Hepatic stellate cell (primary cell): ENCODE data around the gene HIVEP3.

Experiments used
- DNase-seq: peaks from one replicate; pipeline ENCODE4 v3.0.0; 2011; ENCODE audit warnings: low spot score

Gene HIVEP3

DNA sequence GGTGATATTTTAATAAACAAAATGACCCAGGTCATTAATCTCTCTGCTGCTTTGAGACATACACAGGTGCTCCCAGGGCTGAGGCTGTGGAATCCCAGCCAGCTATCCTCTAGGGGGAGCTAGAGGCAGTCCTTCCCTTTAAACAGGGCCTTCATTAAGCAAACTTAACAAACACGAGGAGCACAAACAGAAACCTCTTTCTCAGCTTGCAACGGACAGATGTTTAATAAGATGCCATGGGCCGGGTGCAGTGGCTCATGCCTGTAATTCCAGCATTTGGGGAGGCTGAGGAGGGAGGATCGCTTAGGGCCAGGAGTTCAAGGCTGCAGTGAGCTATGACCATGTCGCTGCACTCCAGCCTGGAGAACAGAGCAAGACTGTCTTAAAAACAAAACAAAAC is 106.7 kb downstream of the HIVEP3 start:
- DNase-seq = peak; percentile 60

DNA sequence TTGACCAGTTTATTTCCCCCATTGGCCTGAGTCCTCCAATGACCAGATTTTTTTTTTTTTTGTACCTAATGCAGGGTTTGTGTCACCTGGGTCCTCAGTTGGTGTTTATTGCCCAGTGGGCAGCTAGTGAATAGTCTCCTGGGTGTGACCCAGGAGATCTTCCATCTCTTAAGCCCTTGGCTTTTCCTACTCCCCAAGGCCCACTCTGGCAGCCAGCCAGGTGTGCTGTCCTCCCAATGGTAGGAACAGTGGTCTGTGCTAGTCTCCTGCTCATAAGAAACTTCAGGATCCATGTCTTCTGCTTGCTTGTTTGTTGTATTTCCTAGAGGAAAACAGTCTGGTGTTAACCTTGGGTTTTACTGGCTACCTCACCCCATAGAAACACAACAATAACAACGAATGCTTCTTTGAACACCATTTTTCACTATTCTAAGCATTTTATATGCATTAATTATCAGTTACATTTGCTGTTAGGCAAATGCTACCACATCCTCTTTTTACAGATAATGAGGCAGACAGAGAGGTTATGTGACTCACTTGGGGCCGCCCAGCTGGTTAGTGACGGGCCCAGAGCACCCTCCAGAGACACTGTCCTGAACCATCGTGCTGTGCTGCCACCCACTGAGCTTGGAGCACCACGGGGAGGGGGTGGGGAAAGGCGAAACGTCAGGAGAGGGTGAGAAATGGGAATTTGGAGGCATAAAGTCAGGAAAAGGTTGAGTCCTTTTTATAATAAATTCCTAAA is 107.5 kb downstream of the HIVEP3 start:
- peak; percentile 14 for DNase-seq

DNA sequence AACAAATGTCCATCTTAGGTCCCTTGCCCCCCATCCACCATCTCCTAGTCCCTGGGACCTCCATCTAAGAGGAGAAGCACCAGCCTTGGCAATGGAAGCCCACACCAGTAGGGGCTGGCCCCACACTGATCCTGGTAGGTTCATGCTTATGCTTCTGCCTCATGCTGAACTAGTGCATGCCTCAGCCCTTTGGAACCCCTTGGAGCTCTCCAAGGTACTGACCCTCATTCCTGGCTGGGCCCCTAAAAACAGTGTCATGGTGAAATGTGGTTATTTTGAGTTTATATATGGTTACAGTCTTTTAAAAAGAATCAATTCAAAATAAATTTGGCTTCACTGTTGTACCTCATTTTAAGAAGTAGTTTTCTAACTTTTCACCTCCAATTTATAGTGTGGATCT is 108.3 kb downstream of the HIVEP3 start:
- peak; percentile 15 for DNase-seq

DNA sequence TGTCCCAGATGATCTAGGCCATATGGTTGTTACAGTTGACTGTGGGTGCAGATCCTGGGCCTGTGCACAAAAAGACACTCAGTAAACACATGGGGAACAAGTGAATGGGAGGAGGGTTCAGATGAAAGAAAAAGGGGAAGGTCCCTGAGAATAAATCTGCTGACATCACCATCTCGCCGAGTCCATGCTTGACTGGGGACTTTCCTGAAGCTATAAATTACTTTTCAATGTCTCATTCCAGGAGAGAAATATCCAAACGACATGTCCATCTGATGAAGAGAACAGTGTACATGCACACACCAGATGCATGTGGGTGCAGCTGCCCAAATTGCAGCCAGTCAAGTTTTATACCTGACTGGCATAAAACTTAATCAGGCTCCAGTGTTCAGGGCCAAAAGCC is 109.0 kb downstream of the HIVEP3 start:
- DNase-seq = no peak

DNA sequence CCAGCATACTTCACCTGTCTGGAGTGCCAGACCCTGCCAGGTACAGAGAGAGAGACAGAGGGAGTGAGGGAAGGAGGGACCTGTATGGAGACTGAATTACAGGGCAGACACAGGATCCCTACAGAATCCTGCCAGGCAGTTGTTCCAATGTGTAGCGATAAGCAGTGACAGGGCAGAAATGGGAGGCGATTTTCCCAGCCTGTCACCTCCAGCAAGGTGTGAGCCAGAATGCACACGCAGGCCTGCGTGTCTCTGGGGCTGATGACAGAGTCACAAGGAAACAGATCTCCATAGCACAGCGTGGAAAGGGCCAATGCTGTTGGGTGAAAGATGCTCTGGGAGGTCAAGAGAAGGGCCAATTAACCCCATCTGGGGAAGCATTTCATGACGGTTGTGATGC is 111.3 kb downstream of the HIVEP3 start:
- DNase-seq = no peak

DNA sequence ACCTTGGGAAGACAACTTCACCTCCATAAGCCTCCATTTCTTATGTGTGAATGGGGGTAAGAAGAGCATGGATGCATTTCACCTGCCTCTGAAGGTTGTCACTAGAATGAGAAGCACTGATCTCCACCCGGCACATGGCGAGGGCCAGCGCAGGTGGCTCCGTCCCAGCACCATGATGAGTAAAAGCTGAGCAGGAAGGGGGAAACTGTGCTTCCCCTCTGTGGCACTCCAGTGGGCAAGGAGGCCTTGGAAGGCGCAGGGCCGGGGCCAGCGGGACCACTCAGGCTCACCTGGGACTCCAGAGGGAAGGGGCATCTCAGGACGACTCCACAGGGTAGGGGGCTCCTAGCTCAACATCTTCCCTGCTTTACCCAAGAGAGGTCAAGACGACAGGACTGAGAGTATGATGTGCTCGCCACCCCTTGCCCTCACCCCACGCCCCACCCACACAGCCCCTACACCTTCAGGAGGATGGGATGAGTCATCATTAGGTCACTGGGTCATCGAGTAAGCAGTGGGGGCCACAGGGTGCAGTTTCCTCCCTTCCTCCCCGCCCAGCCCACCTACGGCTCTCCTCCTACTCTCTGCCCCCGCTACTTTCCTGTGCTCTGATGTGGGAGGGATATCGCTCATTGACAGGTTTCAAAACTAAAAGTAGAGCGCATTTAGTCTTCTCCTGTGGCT is 112.1 kb downstream of the HIVEP3 start:
- no peak for DNase-seq

DNA sequence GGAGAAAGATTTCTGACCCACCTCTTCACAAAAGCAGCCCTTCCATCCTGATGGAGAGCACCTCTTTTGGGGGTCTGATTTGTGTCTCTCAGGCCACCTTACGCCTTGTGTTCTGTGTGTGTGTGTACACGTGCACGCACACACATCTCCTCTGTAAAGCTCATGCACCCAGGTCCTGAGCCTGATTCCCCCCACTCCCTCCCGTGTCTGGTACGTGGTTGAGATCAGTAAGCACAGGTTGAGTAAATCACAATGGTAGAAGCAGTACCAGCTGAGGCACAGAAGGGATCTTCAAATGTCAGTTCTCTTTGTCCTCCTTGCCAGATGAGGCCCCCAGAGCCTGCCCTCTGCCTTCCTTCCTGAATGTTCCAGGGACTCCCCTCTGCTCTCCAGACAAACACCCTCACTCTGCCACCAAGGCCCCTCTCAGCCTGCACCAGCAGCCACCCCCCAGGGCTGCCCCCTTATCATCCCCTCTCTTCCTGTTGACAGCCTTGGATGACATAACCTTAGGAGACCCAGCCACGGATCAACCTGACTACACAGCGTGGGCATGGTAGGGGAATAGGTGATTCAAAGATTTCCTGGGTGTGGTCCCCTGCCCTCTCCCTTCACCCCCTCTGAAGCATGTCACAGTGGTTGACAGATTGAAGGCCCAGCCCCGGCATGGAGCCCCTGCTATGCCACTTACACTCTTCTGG is 112.8 kb downstream of the HIVEP3 start:
- DNase-seq = no peak

DNA sequence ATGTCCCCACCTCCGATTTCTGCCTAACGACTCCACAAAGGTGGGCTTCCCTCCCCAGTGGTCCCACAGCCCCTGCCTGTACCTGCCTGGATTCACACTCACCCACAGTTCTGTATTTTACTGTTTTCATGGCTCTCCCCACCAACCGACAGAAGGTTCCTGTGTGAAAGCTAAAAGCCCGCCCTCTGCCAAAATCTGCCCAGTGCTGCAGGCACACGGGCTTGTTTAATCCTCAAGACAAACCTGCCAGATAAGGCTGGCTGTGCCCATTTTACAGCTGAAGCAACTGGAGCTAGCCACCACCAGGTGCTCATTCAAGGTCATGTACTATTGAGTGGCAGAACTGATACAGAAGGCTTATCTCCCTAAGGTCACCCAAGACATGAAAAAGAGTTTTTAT is 114.5 kb downstream of the HIVEP3 start:
- DNase-seq = no peak

DNA sequence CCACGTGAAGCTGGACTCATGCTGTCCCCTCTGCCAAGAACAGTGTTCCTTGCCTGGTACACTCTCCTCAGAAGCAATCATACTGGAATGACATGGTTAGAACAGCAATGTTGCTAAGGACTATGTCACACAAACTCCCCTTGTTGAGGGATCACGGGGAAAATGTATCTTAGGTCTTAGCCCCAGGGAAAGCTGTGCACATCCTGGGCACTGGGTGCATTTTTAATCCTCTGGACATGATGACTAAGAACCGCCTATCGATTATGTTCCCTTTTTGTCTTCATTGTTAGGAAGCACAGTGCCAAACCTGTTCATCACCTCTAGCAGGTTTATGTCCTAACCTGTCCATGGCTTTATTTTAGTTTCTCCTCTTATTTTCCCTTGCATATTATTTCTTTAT is 115.1 kb downstream of the HIVEP3 start:
- DNase-seq = no peak

DNA sequence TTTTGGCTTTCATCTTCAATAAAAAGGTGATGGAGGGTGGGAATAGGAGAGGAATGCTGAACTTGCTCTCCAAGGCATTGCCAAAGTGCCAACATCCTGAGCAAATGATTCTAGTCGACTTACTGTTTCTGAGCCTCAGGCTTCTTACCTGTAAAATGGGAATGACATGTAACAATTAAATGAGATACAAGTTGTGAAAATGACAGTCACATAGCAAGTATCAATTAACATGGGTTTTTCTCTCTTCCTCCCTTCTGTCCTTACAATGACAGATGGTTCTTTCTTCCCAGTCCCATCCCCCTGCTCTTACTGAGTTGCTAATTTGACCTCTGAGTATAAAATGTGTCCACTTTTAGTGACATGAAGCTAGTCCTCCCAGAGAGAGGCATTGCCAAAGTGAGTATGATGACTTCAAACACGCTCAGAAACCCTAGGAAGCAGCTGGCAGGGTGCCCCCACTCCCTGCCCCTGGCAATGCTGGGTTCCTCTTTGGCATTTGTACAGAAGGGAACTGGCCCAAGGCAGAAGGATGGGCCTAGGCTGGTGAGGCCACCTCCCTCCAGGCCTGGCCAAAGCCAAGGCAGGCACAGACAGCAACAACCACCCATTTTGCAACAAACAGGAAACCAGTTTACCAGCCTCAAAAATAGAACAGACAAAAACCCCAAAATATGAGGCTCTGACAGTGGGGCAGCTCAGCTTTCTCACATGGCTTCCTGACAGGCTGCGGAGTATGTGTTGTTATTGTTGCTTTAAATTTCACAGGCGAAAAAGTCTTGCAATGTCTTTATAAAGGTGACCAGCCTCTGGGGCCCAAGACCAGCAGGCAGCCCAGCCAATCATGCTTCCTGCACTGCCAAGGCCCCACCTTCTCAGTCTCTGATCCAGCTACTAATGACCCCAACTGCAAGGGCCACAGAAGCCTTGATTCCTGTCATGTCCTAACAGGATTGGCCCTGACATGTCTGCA is 115.9 kb downstream of the HIVEP3 start:
- DNase-seq = no peak

DNA sequence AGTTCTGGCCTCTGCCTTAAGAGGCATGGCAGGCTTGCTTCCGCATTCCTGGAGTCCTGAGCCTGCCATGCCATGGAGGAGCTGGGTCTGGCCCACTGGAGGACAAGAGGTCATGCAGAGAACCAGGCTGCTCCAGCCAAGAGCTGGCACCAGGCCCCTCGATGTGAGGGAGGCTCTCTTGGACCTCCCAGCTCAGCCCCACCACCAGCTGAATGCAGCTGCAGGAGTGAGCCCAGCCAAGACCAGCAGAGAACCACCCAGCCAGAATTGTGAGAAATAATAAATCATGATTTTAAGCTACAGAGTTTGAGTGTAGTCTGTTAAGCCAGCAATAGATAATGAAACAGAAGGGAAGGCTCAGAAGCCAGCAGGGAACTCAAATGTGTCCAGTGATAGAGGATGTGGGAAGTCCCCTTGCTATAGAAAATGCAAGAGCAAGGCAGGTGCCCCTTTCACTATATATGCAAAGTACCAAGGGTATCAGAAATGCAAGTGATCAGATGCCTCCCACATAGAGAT is 118.4 kb downstream of the HIVEP3 start:
- DNase-seq = no peak

DNA sequence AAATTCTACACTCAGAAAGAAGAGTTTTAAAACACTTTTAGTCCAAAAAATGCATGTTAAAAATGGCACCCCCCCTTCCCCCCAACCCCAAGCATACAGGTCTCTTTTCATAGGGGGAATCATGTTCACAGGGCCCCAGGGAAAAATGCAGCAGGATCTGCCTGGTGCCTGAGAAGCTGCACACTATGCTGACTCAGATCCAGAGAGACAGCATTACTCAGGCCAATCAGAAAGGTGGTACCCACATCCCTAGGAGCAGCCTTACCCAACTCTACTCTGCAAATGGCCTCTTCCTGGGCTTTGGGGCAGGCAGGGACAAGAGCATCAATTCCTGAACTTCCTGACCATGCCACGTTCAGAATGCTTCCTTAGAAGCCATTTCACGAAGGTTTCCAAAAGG is 119.0 kb downstream of the HIVEP3 start:
- DNase-seq = no peak

DNA sequence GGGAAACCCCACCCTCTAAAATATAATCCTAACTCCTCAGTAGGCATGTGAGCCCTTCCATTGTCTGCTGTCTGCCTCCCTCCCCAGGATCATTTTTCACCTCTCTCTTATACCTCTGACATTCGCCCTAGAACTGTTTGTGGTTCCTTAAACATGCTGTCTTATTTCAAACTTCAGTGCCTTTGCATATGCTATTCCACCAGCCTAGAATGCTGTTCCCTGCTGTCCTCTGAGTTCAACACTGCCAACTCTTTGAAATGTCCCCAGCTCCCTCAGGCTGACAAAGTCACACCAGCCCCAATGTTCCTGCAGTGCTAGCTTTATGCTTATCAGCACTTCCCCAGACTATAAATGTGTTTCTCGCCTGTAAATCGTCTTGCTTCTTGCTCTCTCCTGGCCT is 119.5 kb downstream of the HIVEP3 start:
- DNase-seq = no peak

DNA sequence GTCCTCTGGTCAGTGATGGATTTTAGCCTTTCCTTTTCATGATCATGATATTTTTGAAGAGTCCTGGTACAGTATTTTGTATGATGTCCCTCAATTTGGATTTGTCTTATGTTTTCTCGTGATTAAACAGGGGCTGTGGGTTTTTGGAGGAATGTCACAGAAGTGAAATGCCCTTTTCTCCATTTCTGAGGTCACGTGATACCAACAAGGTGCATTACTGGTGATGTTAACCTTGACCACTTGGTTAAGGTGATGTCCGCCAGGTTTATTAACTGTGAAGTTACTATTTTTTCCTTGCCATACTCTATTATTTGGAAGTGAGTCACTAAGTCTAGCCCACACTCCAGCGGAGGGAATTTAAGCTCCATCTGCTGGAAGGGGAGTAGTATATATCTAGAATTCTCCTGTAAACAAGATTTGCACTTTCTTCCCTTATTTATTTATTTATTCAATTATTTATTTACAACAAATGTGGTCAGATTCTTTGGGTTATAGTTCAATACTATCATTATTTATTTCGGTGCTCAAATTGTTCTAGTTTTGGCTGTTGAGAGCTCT is 123.4 kb downstream of the HIVEP3 start:
- DNase-seq = no peak

DNA sequence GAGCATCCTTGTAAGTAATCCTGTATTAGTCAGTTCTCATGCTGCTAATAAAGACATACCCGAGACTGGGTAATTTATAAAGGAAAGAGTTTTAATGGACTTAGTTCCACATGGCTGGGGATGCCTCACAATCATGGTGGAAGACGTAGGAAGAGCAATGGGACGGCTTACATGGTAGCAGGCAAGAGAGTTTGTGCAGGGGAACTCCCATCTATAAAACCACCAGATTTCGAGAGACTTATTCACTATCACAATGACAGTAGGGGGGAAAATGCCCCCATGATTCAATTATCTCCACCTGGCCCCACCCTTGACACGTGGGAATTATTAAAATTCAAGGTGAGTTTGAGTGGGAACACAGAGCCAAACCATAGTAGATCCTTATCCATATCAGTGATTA is 124.7 kb downstream of the HIVEP3 start:
- no peak for DNase-seq

DNA sequence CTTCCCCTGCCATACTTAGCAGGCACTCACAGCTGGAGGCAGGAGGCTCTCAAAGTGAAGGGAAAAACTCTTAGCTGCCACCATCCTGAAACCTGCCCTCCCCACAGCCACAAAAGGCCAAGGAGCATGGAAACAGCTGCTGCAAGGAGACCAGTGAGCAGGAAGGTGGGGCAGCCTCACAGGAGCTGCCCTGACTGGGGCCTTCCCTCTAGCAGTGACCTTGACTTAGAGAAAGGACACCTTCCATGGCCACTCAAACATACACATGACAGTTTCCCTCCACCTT is 126.3 kb downstream of the HIVEP3 start:
- DNase-seq = no peak

DNA sequence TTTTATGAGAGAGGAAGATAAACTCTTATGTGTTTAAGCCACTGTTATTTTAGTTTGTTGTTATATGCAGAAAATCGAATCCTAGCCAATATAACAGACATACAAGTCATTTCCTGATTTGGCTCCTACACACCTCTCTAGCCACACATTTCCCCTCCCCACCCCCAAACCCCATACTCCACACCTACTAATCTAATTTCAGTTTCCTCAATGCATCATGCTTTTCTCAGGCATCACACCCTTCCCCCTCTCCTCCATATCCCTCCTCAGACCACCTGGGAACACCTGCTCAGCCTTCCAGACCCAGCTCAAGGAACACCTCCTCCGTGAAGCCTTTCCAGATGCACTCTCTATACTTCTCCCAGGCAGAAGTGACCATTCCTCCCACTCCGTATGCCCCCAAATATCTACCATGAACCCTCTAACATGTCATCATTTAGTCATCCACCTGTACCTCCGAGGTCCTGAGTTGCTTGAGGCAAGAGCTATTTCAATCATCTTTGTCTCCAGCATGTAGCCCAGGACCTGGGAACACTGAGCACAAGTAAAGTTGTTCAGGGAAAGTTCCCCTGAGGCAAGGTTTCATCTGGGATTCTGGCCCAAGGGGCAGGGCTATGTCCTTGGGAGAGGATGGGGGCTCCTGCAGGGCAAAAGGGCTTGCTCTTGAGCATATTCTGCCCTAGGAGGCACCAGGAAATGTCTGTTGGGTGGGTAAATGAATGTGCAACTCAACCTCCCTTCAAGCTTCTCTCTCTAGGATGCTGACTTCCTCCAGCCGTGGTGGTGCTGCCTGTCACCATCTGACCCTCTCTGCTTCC is 126.8 kb downstream of the HIVEP3 start:
- no peak for DNase-seq

DNA sequence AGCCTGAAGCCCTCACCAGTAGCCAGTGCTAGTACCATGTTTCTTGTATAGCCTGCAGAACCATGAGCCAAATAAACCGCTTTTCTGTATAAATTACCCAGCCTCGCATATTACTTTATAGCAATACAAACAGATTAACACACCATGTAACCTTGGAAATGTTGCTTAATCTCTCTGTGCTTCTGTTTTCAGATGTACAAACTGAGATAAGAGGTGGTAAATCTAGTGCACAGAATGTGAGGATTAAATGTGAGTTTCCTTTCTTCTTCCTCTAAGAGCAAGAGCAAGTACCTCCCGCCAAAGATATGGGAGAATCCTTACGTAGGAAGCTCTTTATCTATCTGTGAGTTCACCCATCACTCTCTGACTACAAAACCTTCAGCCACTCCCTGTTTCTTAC is 128.4 kb downstream of the HIVEP3 start:
- no peak for DNase-seq

DNA sequence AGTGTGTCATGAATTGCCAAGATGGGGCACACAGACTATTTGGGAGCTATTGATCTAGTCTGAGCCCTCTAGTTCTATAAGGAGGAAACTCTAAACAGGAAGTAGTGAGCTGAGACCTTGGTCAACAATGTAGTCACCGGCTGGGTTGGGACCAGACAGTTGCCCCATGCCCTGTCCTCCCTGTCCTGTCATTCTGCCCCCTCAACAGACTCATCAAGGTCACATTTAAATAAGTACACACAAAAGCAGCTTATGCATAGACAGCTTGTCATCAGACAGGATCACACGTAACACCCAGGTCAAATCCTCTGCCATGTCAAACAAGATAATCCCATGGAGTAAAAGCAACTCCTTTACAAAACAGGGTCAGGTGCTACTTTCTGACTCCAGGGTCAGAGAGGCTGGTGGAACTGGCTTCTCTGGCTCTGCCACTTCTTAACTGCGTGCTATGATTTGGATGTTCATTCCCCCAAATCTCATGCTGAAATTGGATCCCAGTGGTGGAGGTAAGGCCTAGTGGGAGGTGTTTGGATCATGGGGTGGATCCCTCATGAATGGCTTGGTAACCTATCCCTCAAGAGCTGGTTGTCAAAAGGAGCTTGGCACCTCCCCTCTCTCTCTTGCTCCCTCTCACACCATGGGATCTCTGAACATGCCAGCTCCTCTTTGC is 128.9 kb downstream of the HIVEP3 start:
- no peak for DNase-seq

DNA sequence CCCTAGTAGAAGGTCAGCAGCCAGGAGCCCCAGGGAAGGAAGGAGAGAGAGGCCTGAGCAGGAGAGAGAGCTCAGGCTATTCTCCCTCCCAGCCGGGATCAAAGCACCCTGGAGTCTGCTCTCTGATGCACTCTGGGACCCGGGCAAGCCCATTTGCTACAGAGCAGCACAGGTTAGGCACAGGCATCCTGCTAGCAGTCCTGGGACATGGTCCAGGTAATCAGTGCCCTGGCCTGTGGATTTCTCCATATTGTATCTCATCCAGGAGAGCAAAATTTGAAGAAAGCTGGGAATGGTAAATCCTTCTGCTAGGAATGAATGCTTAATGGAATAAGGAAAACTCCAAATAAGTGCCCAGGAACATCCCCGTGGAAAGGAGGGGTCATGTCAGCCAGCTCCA is 130.3 kb downstream of the HIVEP3 start:
- no peak for DNase-seq
